HEK293T (cell line): ENCODE results near the gene SMPD4.
"Not testable (repeated sequence)": the region's sequence is repeated elsewhere in the genome, so short reads cannot be mapped to it uniquely, and the experiment has no call there.

Experiments used
- BHLHE40 ChIP-seq: fragments of 450-650 bp; IDR thresholded peaks from 2 replicates; pipeline ENCODE4 v1.6.1; 2016; ENCODE audit warnings: mild to moderate bottlenecking, moderate library complexity, borderline replicate concordance
- SP1 ChIP-seq: fragments of 450-650 bp; IDR thresholded peaks from 2 replicates; pipeline ENCODE4 v1.6.1; 2017
- TARDBP ChIP-seq: fragments of 450-650 bp; IDR thresholded peaks from 2 replicates; pipeline ENCODE4 v1.6.1; 2016

GRCh38 chr2:130120924-130121323 lies 60.5 kb downstream of the SMPD4 start:
- not testable (repeated sequence) for TF ChIP-seq SP1, BHLHE40, TARDBP
